ENCODE measurements around the gene ARHGAP26. TPM values are rescaled to one million over a fixed set of nuclear protein-coding genes. Genes with fewer than 3 reads are reported as not detected.
A peak's percentile ranks its signal among the peaks of the same experiment; 100 is the strongest.

Gene ARHGAP26
- total RNA-seq, 1 donor from 2014 or later, result 17.1 TPM

DNA sequence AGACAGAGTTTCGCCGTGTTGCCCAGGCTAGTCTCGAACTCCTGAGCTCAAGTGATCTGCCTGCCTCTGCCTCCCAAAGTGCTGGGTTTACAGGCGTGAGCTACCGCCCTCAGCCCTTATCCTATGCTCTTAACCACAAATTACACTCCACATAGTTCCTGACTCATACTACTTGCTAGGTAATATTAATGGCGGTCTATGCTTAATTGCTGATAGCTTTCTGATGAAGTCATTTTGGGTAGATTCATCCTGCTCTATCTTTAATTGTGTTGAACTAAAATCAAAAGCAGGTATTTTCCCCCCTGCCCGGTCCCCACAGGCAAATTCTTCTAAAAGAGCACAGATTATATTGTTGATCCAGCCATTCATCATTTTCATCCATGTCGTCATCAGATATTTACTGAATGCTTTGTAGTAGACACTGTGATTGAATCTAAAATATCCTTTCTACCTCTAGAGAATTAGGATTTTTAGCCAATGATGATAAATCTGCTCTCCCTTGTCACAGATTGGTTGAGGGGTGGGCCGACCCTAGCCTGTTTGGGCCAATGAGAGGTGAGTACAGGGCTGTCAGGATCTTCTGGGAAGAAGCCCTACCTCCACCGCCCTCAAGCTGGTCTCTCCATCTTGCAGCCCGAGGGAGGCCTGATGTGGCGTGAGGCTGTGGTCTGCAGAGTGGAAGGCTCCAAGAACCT, 488.5 kb downstream of the ARHGAP26 start:
- no peaks in the 10 kb centered on the region for H3K36me3 ChIP-seq (ENCODE audit: control insufficient read depth, insufficient read depth, low read length)
- TF ChIP-seq, protein P1, sequence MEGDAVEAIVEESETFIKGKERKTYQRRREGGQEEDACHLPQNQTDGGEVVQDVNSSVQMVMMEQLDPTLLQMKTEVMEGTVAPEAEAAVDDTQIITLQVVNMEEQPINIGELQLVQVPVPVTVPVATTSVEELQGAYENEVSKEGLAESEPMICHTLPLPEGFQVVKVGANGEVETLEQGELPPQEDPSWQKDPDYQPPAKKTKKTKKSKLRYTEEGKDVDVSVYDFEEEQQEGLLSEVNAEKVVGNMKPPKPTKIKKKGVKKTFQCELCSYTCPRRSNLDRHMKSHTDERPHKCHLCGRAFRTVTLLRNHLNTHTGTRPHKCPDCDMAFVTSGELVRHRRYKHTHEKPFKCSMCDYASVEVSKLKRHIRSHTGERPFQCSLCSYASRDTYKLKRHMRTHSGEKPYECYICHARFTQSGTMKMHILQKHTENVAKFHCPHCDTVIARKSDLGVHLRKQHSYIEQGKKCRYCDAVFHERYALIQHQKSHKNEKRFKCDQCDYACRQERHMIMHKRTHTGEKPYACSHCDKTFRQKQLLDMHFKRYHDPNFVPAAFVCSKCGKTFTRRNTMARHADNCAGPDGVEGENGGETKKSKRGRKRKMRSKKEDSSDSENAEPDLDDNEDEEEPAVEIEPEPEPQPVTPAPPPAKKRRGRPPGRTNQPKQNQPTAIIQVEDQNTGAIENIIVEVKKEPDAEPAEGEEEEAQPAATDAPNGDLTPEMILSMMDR (IDR thresholded peaks at IDR 0.05; ENCODE audit: insufficient read depth, low read length, severe bottlenecking), result no peak
- no peaks in the 10 kb centered on the region for H3K27me3 ChIP-seq (ENCODE audit: control insufficient read depth, insufficient read depth, low read length)
- peak; percentile 71 for DNase-seq (ENCODE audit: low read depth)
- no peak overlapping the region for H3K4me3 ChIP-seq (ENCODE audit: low read depth, low read length)
- no peak for FAIRE-seq

DNA sequence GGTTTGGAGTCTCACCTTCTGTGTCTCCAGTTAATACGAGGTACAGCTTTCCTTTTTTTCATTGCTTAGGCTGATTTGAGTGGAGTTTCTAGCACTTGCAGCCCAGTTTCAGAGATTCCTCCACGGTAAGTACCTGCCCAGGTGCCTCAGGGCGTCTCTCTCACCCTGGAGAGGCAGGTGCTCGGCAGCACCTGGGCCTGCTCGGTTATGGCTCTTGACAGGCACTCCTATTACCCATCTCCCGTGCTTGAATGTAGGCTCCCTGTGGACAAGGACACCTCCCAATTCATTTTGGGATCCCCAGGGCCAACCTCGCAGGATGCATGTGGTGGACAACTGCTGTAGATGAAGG, 489.1 kb downstream of the ARHGAP26 start:
- H3K4me3 ChIP-seq (ENCODE audit: low read depth, low read length), result no peak overlapping the region
- no peak for FAIRE-seq
- no peak for DNase-seq (ENCODE audit: low read depth)

DNA sequence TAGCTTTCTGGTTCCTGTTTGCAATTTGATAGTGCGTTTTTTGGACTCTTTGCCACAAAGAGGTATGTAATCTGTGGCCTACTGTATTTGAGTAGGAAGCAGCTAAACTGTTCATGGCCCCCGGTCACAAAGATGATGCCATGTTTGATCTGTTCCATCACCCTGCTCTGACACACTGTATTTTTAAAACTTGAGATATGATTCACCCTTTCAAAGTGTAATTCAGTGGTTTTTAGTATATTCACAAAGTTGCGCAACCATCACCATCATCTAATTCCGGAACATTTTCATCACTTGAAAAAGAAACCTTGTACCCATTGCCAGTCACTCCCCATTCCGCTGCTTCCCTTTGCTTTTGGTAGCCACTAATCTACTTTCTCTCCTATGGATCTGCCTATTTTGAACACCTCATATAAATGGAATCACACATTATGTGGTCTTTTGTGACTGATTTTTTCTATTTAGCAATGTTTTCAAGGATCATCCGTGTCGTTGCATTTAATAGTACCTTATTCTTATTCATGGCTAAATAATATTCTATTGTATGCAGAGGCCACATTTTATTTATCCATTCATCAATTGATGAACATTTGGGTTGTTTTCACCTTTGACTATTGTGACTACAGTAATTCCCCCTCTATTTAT, 491.7 kb downstream of the ARHGAP26 start:
- TF ChIP-seq, protein P1 (IDR thresholded peaks at IDR 0.05; ENCODE audit: insufficient read depth, low read length, severe bottlenecking), result no peak
- FAIRE-seq, result no peak
- Histone ChIP-seq H3K4me3 (ENCODE audit: low read depth, low read length) (no peak overlapping the region), H3K27me3 (ENCODE audit: control insufficient read depth, insufficient read depth, low read length) (no peaks in the 10 kb centered on the region), H3K36me3 (ENCODE audit: control insufficient read depth, insufficient read depth, low read length) (no peaks in the 10 kb centered on the region)
- peak; percentile 95 for DNase-seq (ENCODE audit: low read depth)

More for the DNA sequence above, 489.1 kb downstream of the ARHGAP26 start:
- H3K27me3 ChIP-seq (ENCODE audit: control insufficient read depth, insufficient read depth, low read length), result no peaks in the 10 kb centered on the region
- TF ChIP-seq, protein P1 (IDR thresholded peaks at IDR 0.05; ENCODE audit: insufficient read depth, low read length, severe bottlenecking), result no peak
- no peaks in the 10 kb centered on the region for H3K36me3 ChIP-seq (ENCODE audit: control insufficient read depth, insufficient read depth, low read length)

DNA sequence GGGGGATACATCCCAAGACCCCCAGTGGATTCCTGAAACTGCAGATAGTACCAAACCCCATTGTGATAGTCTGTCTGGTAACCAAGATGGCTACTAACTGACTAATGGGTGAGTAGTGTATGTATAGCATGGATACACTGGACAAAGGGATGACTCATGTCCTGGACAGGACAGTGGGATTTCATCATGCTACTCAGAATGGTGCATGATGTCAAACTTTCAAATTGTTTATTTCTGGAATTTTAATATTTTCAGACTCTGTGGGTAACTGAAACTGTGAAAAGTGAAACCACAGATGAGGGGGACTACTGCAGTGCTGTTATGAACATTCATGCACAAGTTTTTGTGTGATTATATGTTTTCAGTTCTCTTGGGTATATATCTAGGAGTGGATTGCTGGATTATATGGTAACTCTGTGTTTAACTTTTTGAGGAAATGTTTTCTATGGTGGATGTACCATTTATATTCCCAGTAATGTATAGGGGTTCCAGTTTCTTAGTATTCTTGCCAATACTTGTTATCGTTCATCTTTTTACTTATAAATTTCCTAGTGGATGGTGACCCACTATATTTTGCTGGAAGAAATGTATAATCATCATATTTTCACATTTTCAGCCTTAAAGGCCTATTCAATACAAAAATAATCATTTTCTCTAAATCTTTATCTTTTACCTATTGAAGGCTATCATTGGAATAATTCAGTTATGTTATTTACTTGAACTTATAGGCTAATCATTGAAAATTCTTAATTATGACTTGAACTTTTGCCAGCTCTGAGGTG, 492.4 kb downstream of the ARHGAP26 start:
- TF ChIP-seq, protein P1 (IDR thresholded peaks at IDR 0.05; ENCODE audit: insufficient read depth, low read length, severe bottlenecking), result no peak
- DNase-seq (ENCODE audit: low read depth), result peak; percentile 92
- Histone ChIP-seq H3K36me3 (ENCODE audit: control insufficient read depth, insufficient read depth, low read length) (no peaks in the 10 kb centered on the region), H3K4me3 (ENCODE audit: low read depth, low read length) (no peak overlapping the region), H3K27me3 (ENCODE audit: control insufficient read depth, insufficient read depth, low read length) (no peaks in the 10 kb centered on the region)
- no peak for FAIRE-seq

DNA sequence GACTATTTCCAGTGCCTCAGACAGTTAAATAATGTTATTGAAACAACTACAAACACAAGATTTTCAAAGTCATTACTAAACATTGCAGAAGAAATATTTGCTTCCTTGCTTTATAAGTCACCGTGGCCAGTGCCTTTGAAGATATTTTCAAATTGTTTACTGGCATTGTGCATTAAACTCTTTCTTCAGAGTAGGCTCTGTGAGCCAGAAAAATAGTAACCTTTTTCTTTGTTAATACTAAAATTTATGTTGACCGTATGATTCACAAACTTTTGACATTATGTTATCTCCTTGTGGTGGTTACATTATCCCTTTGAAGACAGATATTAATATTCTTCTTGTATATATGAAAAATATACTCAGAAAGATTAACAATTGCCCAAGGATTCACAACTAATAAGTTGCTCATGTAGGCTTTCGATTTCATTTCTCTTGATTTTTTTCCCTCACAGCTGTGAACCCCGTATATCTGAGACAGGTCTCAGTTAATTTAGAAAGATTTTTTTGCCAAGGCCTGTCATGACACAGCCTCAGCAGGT, 493.2 kb downstream of the ARHGAP26 start:
- no peaks in the 10 kb centered on the region for H3K36me3 ChIP-seq (ENCODE audit: control insufficient read depth, insufficient read depth, low read length)
- H3K4me3 ChIP-seq (ENCODE audit: low read depth, low read length), result no peak overlapping the region
- DNase-seq (ENCODE audit: low read depth) (no peak), FAIRE-seq (no peak)
- TF ChIP-seq, protein P1 (IDR thresholded peaks at IDR 0.05; ENCODE audit: insufficient read depth, low read length, severe bottlenecking), result no peak
- no peaks in the 10 kb centered on the region for H3K27me3 ChIP-seq (ENCODE audit: control insufficient read depth, insufficient read depth, low read length)

Measured in bronchial epithelial cell (primary cell).